Measurements from ENCODE around the gene TRMT11.

The TRMT11 gene

DNA sequence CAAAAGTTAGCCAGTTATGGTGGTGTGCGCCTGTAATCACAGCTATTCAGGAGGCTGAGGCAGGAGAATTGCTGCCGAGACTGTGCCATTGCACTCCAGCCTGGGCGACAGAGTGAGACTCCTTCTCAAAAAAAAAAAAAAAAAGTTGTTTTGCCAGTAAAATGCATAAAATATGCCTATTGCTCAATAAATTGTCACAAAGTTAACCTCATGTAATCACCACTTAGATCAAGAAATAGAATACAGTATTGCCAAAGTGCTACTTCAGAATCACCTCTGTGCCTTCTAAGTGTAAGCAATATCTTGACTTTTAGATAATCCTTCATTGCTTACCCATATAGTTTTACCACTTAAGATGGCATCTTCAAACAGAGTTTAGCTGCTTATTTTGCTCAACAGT is 80.7 kb downstream of the TRMT11 start:
- H3K14ac ChIP-seq (ENCODE audit: low read length), result no peak overlapping the region

DNA sequence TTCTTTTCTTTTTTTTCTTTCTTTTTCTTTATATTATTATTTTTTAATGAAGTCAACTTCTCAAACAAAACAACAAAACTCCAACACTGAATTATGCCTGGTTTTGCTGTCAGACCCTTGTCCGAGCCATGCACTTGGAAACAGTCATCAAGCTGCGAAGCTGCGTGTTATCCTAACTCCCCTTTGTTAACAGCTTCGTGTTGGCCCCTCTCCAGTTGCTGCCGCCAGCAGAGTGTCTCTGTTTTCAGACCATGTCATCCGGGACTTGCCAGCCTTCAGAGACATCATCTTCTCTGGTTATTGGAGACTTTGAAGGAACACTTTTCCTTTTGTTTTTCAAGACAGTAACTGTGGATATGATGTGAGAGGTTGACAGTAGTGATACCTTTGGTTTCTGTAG is 83.1 kb downstream of the TRMT11 start:
- Histone ChIP-seq H3K27ac (ENCODE audit: low read depth, low read length) (no peak overlapping the region), H2AFZ (ENCODE audit: insufficient read depth, low read length, poor library complexity) (no peak overlapping the region), H3K4me3 (ENCODE audit: low read depth, low read length) (no peak overlapping the region), H3K27me3 (ENCODE audit: insufficient read depth, low read length) (no peaks in the 10 kb centered on the region), H3K79me1 (ENCODE audit: low read length) (no peaks in the 10 kb centered on the region), H3K4me1 (ENCODE audit: control insufficient read depth in 1 of 2, insufficient read depth in 2 of 2, low read length in 2 of 2) (no peaks in the 10 kb centered on the region), H4K91ac (ENCODE audit: low read depth, low read length) (no peak overlapping the region), H4K12ac (ENCODE audit: low read depth, low read length) (no peak overlapping the region), H3K9me3 (ENCODE audit: insufficient read depth, low read depth, low read length) (no peaks in the 10 kb centered on the region), H4K8ac (ENCODE audit: low read depth, low read length) (no peak overlapping the region), H3K4ac (ENCODE audit: low read depth, low read length) (no peak overlapping the region), H3K14ac (ENCODE audit: low read length) (no peak overlapping the region), H3K4me2 (ENCODE audit: low read length) (no peak overlapping the region), H2BK120ac (ENCODE audit: insufficient read depth, low read length, poor library complexity) (no peak overlapping the region), H3K23ac (ENCODE audit: low read length) (no peak overlapping the region), H3K79me2 (ENCODE audit: control insufficient read depth, insufficient read depth, low read length, poor library complexity) (no peaks in the 10 kb centered on the region), H2BK5ac (ENCODE audit: low read depth, low read length, poor library complexity) (no peak overlapping the region), H2AK5ac (ENCODE audit: low read length) (no peak overlapping the region), H2BK12ac (ENCODE audit: low read length) (no peak overlapping the region), H3K18ac (ENCODE audit: low read length) (no peak overlapping the region), H3K9ac (ENCODE audit: low read length) (no peak overlapping the region), H3K36me3 (ENCODE audit: control insufficient read depth in 1 of 2, insufficient read depth in 2 of 2, low read length in 2 of 2) (no peaks in the 10 kb centered on the region)
- WGBS (ENCODE audit: extremely low coverage, insufficient coverage, insufficient read length), result no CpG with 5 or more reads among the region's 6 CpGs
- DNase-seq, result no peak

More for the DNA sequence above, 80.7 kb downstream of the TRMT11 start:
- no peak overlapping the region for H2BK5ac ChIP-seq (ENCODE audit: low read depth, low read length, poor library complexity)
- no peaks in the 10 kb centered on the region for H3K79me2 ChIP-seq (ENCODE audit: control insufficient read depth, insufficient read depth, low read length, poor library complexity)
- no peak overlapping the region for H2BK12ac ChIP-seq (ENCODE audit: low read length)
- H3K18ac ChIP-seq (ENCODE audit: low read length), result no peak overlapping the region
- WGBS (ENCODE audit: extremely low coverage, insufficient coverage, insufficient read length), result no CpG with 5 or more reads among the region's 3 CpGs
- no peaks in the 10 kb centered on the region for H3K36me3 ChIP-seq (ENCODE audit: control insufficient read depth in 1 of 2, insufficient read depth in 2 of 2, low read length in 2 of 2)
- no peak overlapping the region for H3K4me2 ChIP-seq (ENCODE audit: low read length)
- DNase-seq, result peak in 1 of 2 donors; percentile 30
- H3K79me1 ChIP-seq (ENCODE audit: low read length), result no peaks in the 10 kb centered on the region
- no peaks in the 10 kb centered on the region for H3K4me1 ChIP-seq (ENCODE audit: control insufficient read depth in 1 of 2, insufficient read depth in 2 of 2, low read length in 2 of 2)
- H4K8ac ChIP-seq (ENCODE audit: low read depth, low read length), result no peak overlapping the region
- no peak overlapping the region for H4K91ac ChIP-seq (ENCODE audit: low read depth, low read length)
- H2AFZ ChIP-seq (ENCODE audit: insufficient read depth, low read length, poor library complexity), result no peak overlapping the region
- no peak overlapping the region for H4K12ac ChIP-seq (ENCODE audit: low read depth, low read length)
- no peak overlapping the region for H2BK120ac ChIP-seq (ENCODE audit: insufficient read depth, low read length, poor library complexity)
- no peak overlapping the region for H3K4ac ChIP-seq (ENCODE audit: low read depth, low read length)
- H3K27me3 ChIP-seq (ENCODE audit: insufficient read depth, low read length), result no peaks in the 10 kb centered on the region
- H3K9me3 ChIP-seq (ENCODE audit: insufficient read depth, low read depth, low read length), result no peaks in the 10 kb centered on the region
- no peak overlapping the region for H3K9ac ChIP-seq (ENCODE audit: low read length)
- no peak overlapping the region for H3K4me3 ChIP-seq (ENCODE audit: low read depth, low read length)
- H3K27ac ChIP-seq (ENCODE audit: low read depth, low read length), result no peak overlapping the region
- no peak overlapping the region for H2AK5ac ChIP-seq (ENCODE audit: low read length)
- no peak overlapping the region for H3K23ac ChIP-seq (ENCODE audit: low read length)

DNA sequence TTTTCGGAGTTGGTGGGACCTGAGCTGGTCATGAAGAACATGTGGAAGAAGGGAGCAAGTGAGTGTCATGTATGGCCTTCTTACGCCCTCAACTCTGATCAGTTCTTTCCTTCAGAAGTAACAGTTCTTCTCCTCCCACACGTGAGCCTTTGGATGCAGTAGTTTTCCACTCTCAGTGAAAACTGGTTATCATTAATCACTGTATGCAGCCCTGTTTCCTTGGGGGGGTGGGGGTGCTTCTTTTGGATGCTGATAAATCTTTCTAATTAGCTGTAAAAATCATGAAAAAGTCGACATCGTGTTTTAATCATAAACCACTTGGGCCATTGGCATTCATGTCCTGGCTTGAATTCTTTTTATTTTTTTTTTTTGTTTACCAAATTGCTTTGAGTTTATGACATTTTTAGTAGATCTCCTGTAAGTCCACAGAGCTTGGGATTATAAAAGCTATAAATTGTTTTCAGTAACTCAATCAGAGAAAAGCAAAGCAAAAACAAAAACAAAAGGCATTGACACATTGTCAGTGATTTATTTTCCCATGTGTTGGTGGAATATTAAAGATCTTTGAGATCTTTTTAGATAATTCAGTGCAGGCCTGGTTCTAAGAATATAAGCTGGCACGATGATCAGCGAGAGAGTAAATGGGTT is 84.8 kb downstream of the TRMT11 start:
- Histone ChIP-seq H4K12ac (ENCODE audit: low read depth, low read length) (no peak overlapping the region), H3K18ac (ENCODE audit: low read length) (no peak overlapping the region), H2AFZ (ENCODE audit: insufficient read depth, low read length, poor library complexity) (no peak overlapping the region)

DNA sequence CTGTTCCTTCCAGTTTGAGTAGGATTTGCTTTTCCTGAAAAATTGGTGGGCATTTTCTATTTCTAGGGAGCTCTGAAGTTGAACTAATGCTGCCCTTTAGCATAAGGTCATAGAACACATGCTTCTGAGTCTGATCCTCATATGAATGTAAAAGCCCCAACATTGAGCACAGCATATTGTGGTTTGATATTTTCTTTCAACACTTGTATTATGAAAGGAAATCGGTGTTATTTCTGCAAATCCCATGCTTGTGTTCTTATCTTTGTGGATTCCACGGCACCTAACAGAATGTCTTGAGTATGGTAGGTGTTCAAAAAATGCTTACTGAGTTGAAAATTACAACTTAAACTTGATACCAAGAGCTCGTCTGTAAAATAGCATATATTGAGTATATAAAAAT is 85.8 kb downstream of the TRMT11 start:
- no peak overlapping the region for H2BK12ac ChIP-seq (ENCODE audit: low read length)
- peak in 1 of 2 donors; percentile 49 for DNase-seq
- no peak overlapping the region for H3K4me3 ChIP-seq (ENCODE audit: low read depth, low read length)
- H3K9ac ChIP-seq (ENCODE audit: low read length), result no peak overlapping the region
- H2BK5ac ChIP-seq (ENCODE audit: low read depth, low read length, poor library complexity), result no peak overlapping the region
- H3K36me3 ChIP-seq (ENCODE audit: control insufficient read depth in 1 of 2, insufficient read depth in 2 of 2, low read length in 2 of 2), result no peaks in the 10 kb centered on the region
- no peaks in the 10 kb centered on the region for H3K9me3 ChIP-seq (ENCODE audit: insufficient read depth, low read depth, low read length)
- no peak overlapping the region for H2BK120ac ChIP-seq (ENCODE audit: insufficient read depth, low read length, poor library complexity)
- no peak overlapping the region for H3K4me2 ChIP-seq (ENCODE audit: low read length)
- no peak overlapping the region for H3K18ac ChIP-seq (ENCODE audit: low read length)
- H3K27ac ChIP-seq (ENCODE audit: low read depth, low read length), result no peak overlapping the region
- no peak overlapping the region for H4K8ac ChIP-seq (ENCODE audit: low read depth, low read length)
- no peaks in the 10 kb centered on the region for H3K4me1 ChIP-seq (ENCODE audit: control insufficient read depth in 1 of 2, insufficient read depth in 2 of 2, low read length in 2 of 2)
- no peak overlapping the region for H3K14ac ChIP-seq (ENCODE audit: low read length)
- no peak overlapping the region for H4K91ac ChIP-seq (ENCODE audit: low read depth, low read length)
- H3K27me3 ChIP-seq (ENCODE audit: insufficient read depth, low read length), result no peaks in the 10 kb centered on the region
- WGBS (ENCODE audit: extremely low coverage, insufficient coverage, insufficient read length), result no CpG with 5 or more reads among the region's 3 CpGs
- H3K79me1 ChIP-seq (ENCODE audit: low read length), result no peaks in the 10 kb centered on the region
- no peak overlapping the region for H3K23ac ChIP-seq (ENCODE audit: low read length)
- H2AFZ ChIP-seq (ENCODE audit: insufficient read depth, low read length, poor library complexity), result no peak overlapping the region
- H3K79me2 ChIP-seq (ENCODE audit: control insufficient read depth, insufficient read depth, low read length, poor library complexity), result no peaks in the 10 kb centered on the region
- no peak overlapping the region for H2AK5ac ChIP-seq (ENCODE audit: low read length)
- H3K4ac ChIP-seq (ENCODE audit: low read depth, low read length), result no peak overlapping the region
- no peak overlapping the region for H4K12ac ChIP-seq (ENCODE audit: low read depth, low read length)

More for the DNA sequence above, 84.8 kb downstream of the TRMT11 start:
- Histone ChIP-seq H2BK12ac (ENCODE audit: low read length) (no peak overlapping the region), H3K4me1 (ENCODE audit: control insufficient read depth in 1 of 2, insufficient read depth in 2 of 2, low read length in 2 of 2) (no peaks in the 10 kb centered on the region), H4K8ac (ENCODE audit: low read depth, low read length) (no peak overlapping the region), H3K79me2 (ENCODE audit: control insufficient read depth, insufficient read depth, low read length, poor library complexity) (no peaks in the 10 kb centered on the region), H3K23ac (ENCODE audit: low read length) (no peak overlapping the region), H3K14ac (ENCODE audit: low read length) (no peak overlapping the region), H4K91ac (ENCODE audit: low read depth, low read length) (no peak overlapping the region), H3K4me3 (ENCODE audit: low read depth, low read length) (no peak overlapping the region), H3K27ac (ENCODE audit: low read depth, low read length) (no peak overlapping the region), H3K27me3 (ENCODE audit: insufficient read depth, low read length) (no peaks in the 10 kb centered on the region), H3K4me2 (ENCODE audit: low read length) (no peak overlapping the region), H2BK5ac (ENCODE audit: low read depth, low read length, poor library complexity) (no peak overlapping the region), H2AK5ac (ENCODE audit: low read length) (no peak overlapping the region), H3K9ac (ENCODE audit: low read length) (no peak overlapping the region), H3K4ac (ENCODE audit: low read depth, low read length) (no peak overlapping the region), H3K79me1 (ENCODE audit: low read length) (no peaks in the 10 kb centered on the region), H2BK120ac (ENCODE audit: insufficient read depth, low read length, poor library complexity) (no peak overlapping the region), H3K9me3 (ENCODE audit: insufficient read depth, low read depth, low read length) (no peaks in the 10 kb centered on the region), H3K36me3 (ENCODE audit: control insufficient read depth in 1 of 2, insufficient read depth in 2 of 2, low read length in 2 of 2) (no peaks in the 10 kb centered on the region)
- no peak for DNase-seq
- no CpG with 5 or more reads among the region's 7 CpGs for WGBS (ENCODE audit: extremely low coverage, insufficient coverage, insufficient read length)
